HG03039 (cell line): ENCODE data around the gene MAP2K3.
"Not testable (repeated sequence)": the region's sequence is repeated elsewhere in the genome, so short reads cannot be mapped to it uniquely, and the experiment has no call there.

Source experiments
- ATAC-seq: cut with Tn5 transposase; IDR thresholded peaks from one replicate; pipeline ENCODE4 v1.9.1; 2021; ENCODE audit warnings: mild to moderate bottlenecking, moderate library complexity; ENCODE audit not compliant: unreplicated experiment

The MAP2K3 gene

GRCh38 chr17:21349358-21350050 lies 65.0 kb downstream of the MAP2K3 start:
- ATAC-seq = not testable (repeated sequence)

- ATAC-seq = not testable (repeated sequence)
Measured at GRCh38 chr17:21350495-21350894, 66.0 kb downstream of the MAP2K3 start.

DNA sequence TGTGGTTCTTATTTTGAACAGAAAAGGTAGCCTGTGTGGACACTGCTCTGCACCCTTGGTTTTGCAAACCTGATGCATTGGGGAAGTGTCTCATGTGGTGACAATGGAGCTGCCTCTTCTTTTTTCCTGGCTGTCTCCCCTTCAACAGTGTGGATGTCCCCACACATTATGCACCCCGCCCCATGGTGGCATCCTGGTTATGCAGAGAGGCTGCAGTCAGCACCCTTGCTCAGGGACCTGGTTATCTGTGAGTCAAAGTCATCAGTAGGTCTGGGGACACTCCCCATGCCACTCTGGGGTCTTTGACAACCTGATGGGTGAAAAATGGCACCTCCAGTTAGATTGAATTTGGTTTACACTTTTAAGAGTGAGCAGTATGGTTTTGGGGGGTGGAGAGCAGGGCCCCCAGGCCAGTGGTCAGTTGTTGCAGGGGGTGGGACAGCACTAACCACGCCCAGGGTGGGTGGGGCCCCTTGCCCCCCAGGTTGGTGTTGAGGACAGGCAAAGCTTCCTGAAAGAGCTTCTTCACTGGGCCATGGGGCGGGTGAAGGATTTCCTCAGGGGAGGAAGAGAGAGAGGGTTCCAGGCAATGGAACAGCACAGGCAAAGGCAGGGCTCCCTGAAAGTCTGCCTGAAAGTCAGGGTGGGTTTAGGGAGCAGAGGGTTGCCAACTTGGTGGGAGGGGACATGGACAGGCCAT lies 67.0 kb downstream of the MAP2K3 start:
- no peak for ATAC-seq

DNA sequence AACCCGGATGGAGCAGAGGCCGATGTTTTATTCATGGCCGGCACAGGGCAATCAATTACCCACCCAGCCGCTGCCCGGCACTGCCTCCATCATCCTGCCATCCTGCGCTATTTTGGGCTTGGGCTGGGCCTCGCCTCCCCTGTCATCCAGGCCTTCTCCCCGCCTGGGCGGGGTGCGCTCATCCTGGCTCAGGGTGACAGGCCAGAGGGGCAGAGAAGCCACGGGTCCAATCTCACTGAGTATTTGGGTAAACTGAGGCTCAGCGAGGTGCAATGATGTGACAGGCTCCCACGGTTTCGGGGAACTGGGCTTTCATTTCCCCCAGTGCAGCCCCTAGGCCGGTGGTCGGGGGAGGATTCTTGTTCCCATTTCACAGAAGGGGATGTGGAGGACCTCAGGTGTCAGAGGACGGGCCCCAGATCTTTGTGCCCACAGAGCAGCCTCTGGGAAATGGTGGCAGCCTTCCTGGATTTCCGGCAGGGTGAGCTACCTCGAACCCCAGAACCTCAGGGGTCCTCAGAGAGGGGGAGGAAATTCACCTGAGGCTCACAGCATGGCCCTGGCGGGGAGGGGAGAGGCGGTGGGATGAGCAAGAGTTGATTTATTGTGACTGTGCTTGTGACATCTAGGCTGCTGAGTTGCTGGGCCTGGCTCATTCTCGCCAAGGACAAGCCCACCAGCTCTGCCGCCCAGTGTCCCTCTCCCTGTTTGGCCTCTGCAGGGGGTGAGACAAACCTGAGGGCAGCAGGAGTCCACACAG lies 67.9 kb downstream of the MAP2K3 start:
- ATAC-seq = no peak

GRCh38 chr17:21352981-21353265 lies 68.4 kb downstream of the MAP2K3 start:
- no peak for ATAC-seq

DNA sequence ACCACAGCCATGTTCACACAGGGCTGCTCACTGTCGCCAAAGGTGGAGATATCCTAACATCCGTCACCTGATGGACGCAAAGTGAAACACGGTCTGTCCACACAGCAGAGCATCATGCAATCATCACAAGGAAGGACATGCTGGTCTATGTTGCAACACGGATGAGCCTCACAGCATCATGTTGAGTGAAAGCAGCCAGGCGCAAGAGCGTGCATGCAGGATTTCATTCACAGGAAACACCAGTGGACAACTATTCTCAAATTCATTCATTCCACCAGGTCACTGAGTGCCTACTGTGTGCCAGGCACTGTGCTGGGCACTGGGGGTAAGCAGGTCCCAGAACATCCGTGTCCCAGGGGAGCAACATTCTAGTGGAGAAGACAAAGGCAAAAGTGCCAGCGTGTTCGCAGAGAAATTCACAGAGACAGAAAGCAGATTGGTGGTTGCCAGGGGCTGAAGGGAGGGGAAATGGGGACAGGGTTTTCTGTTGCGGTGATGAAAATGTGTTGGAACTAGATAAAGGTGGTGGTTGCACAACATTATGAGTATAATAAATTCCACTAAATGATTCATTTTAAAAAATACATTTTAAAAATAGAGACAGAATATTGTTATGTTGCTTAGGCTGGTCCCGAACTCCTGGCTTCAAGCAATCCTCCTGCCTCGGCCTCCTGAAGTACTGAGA lies 69.0 kb downstream of the MAP2K3 start:
- no peak for ATAC-seq

GRCh38 chr17:21354796-21355385 lies 70.4 kb downstream of the MAP2K3 start:
- ATAC-seq = no peak

DNA sequence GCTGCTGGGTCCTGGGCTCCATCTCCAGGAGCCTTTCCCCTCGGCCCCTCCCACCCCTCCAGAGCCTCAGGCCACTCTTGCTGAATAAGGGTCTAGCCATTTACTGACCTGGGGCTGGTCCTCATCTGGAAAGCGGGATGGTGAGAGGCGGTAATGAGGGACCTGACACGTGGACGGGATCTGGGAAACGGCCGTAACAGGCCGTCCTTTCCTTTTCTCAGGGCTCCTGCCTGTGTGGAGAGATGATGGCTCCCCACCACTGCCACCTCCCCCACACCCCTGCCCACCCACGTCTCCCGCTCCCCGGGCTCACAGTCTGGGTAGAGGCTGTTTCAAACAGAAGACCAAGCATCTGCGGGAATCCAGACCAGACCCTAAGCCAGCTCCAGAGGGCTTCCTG lies 71.1 kb downstream of the MAP2K3 start:
- no peak for ATAC-seq

- ATAC-seq = no peak
Measured at GRCh38 chr17:21356537-21357127, 72.1 kb downstream of the MAP2K3 start.

DNA sequence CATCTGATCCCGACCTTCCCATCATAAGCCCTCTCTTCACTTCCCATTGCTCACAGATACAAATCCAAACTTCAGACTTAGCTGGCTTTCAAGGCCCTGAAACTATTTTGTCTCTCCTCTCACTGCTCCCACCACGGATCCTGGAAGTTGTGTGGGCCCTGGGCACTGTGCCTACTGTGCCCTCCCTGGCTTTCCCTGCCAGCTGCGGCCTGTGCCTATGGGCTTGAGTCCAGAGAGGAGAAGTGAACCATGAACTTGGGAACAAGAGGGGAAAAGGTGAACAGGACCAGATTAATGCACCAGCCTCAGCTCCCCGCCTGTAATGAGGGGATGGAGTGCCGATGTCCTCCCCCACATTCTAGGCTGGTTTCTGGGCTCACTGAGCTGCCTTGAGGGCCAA lies 72.8 kb downstream of the MAP2K3 start:
- no peak for ATAC-seq

- no peak for ATAC-seq
Measured at GRCh38 chr17:21357696-21358656, 73.5 kb downstream of the MAP2K3 start.

GRCh38 chr17:21358682-21359482 lies 74.4 kb downstream of the MAP2K3 start:
- ATAC-seq = no peak

DNA sequence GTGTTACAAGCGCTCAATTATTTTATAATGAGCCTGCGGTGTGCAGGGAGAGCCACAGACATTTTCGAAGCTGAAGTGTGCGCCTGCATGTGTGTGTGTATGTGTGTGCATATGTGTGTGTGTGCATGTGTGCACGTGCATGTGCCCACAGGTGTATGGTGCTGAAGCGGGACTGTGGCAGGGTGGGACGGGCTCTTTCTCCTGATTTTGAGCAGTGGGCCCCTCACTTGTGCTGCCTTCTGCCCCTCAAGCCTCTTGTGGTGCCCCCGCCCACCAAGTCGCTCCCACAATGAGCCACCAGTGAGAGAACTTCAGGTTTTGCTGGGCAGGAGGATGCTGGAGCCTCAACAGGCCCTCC lies 75.0 kb downstream of the MAP2K3 start:
- no peak for ATAC-seq

- ATAC-seq = no peak
Measured at GRCh38 chr17:21360048-21360447, 75.5 kb downstream of the MAP2K3 start.

- no peak for ATAC-seq
Measured at GRCh38 chr17:21361020-21361809, 76.7 kb downstream of the MAP2K3 start.

- ATAC-seq = no peak
Measured at GRCh38 chr17:21362331-21362931, 77.9 kb downstream of the MAP2K3 start.

GRCh38 chr17:21363776-21364642 lies 79.5 kb downstream of the MAP2K3 start:
- no peak for ATAC-seq
